H1 (cell line): ENCODE results near the gene USP12. TPM values are rescaled to one million over a fixed set of nuclear protein-coding genes. Genes with fewer than 3 reads are reported as not detected.

Experiments used
- CTCF ChIA-PET: fragments of 300-600 bp; sonication (Branson Sonifier 250); formaldehyde crosslinking; loops from one replicate; lab custom pipeline; 2021; ENCODE audit not compliant: partially characterized antibody; lab: Charles Lee
- POLR2A ChIA-PET: fragments of 300-600 bp; sonication (Branson Sonifier 250); formaldehyde crosslinking; loops from one replicate; lab custom pipeline; 2021; ENCODE audit warnings: inconsistent platforms; ENCODE audit not compliant: partially characterized antibody; lab: Charles Lee
- DNase-seq, 2 experiments: peaks; one replicate each; pipeline versions ENCODE4 v3.0.0 to v3.0.0-alpha.2; 2010 to 2022; ENCODE audit warnings: low spot score in 2 of 2, low read depth in 1 of 2, mixed read lengths in 1 of 2
- FAIRE-seq: peaks from 2 replicates; lab custom pipeline; 2011; peaks lifted over from hg19 to GRCh38; lab: Jason Lieb, UNC
- H2AFZ ChIP-seq: 2 replicates; pipeline ENCODE4 v1.8.1; 2012; ENCODE audit warnings: low read length, inconsistent platforms
- H2AK5ac ChIP-seq: 2 replicates; pipeline ENCODE4 v1.6.1; 2013; ENCODE audit warnings: low read depth, low read length
- H2BK120ac ChIP-seq: replicated peaks from 2 replicates; pipeline ENCODE3; 2013; ENCODE audit warnings: low read depth, low read length, inconsistent platforms
- H2BK12ac ChIP-seq: 2 replicates; pipeline ENCODE4 v1.6.1; 2013; ENCODE audit warnings: low read depth, low read length
- H2BK15ac ChIP-seq: 2 replicates; pipeline ENCODE4 v1.6.1; 2013; ENCODE audit warnings: low read length
- H2BK20ac ChIP-seq: 2 replicates; pipeline ENCODE4 v1.6.1; 2013; ENCODE audit warnings: low read length
- H2BK5ac ChIP-seq: 2 replicates; pipeline ENCODE4 v1.6.1; 2013; ENCODE audit warnings: low read depth, low read length
- H3K14ac ChIP-seq: 2 replicates; pipeline ENCODE4 v1.6.1; 2013; ENCODE audit warnings: inconsistent platforms; ENCODE audit not compliant: insufficient read length
- H3K18ac ChIP-seq: 2 replicates; pipeline ENCODE4 v1.6.1; 2013; ENCODE audit warnings: low read length; ENCODE audit errors: extremely low read depth
- H3K23ac ChIP-seq: 2 replicates; pipeline ENCODE4 v1.6.1; 2013; ENCODE audit warnings: inconsistent platforms; ENCODE audit not compliant: insufficient read length
- H3K23me2 ChIP-seq: 2 replicates; pipeline ENCODE4 v1.6.1; 2013; ENCODE audit warnings: low read depth, low read length
- H3K27ac ChIP-seq: 2 replicates; pipeline ENCODE4 v1.6.1; 2011; ENCODE audit warnings: low read depth, low read length, inconsistent platforms
- H3K27me3 ChIP-seq, 4 experiments: replicated peaks in 1 of 4; 1 replicate in 1 of 4; 2 replicates in 3 of 4; pipeline versions ENCODE4 v1.6.1 to v1.8.1; 2011 to 2013; ENCODE audit warnings: low read length in 3 of 4, mild to moderate bottlenecking in 3 of 4, inconsistent platforms in 2 of 4, mixed read lengths in 2 of 4, moderate library complexity in 1 of 4; ENCODE audit not compliant: control insufficient read depth in 3 of 4, insufficient read depth in 3 of 4; ENCODE audit errors: extremely low read depth in 1 of 4
- H3K36me3 ChIP-seq, 4 experiments: 2 replicates each; pipeline versions ENCODE4 v1.6.1 to v1.8.1; 2011 to 2013; ENCODE audit warnings: mild to moderate bottlenecking in 4 of 4, low read length in 3 of 4, moderate library complexity in 2 of 4, control low read depth in 1 of 4, inconsistent platforms in 1 of 4; ENCODE audit not compliant: insufficient read depth in 4 of 4, control insufficient read depth in 2 of 4
- H3K4ac ChIP-seq: replicated peaks from 2 replicates; pipeline ENCODE3; 2013; ENCODE audit warnings: low read length, low read depth, mixed read lengths, inconsistent platforms; ENCODE audit not compliant: insufficient read length
- H3K4me1 ChIP-seq, 4 experiments: replicated peaks in 1 of 4; 1 replicate in 1 of 4; 2 replicates in 3 of 4; pipeline versions ENCODE4 v1.6.1 to v1.8.1; 2011 to 2013; ENCODE audit warnings: low read length in 3 of 4, inconsistent platforms in 2 of 4, mixed read lengths in 1 of 4; ENCODE audit not compliant: insufficient read depth in 4 of 4, control insufficient read depth in 3 of 4
- H3K4me2 ChIP-seq, 2 experiments: 2 replicates each; pipeline versions ENCODE4 v1.6.1 to v1.8.1; 2011 to 2013; ENCODE audit warnings: low read depth in 2 of 2, low read length in 2 of 2, control low read depth in 1 of 2, inconsistent platforms in 1 of 2, mild to moderate bottlenecking in 1 of 2; ENCODE audit not compliant: insufficient read depth in 1 of 2
- H3K4me3 ChIP-seq, 4 experiments: fragments of 200-600, 300-600 bp in 1 of 4; sonication (generic), shearing (Covaris generic), sonication (Bioruptor Twin) in 1 of 4; 2 replicates each; pipeline versions ENCODE4 v1.5.1 to v1.8.1; 2011 to 2016; ENCODE audit warnings: low read length in 4 of 4, low read depth in 3 of 4, control low read depth in 2 of 4, inconsistent platforms in 2 of 4, mild to moderate bottlenecking in 2 of 4, mixed read lengths in 1 of 4, moderate library complexity in 1 of 4; ENCODE audit not compliant: insufficient read depth in 2 of 4; ENCODE audit errors: extremely low read depth in 1 of 4
- H3K56ac ChIP-seq: replicated peaks from 2 replicates; pipeline ENCODE3; 2013; ENCODE audit warnings: low read depth, mild to moderate bottlenecking, mixed read lengths, low read length, inconsistent platforms; ENCODE audit not compliant: insufficient read length
- H3K79me1 ChIP-seq: 2 replicates; pipeline ENCODE4 v1.6.1; 2013; ENCODE audit warnings: low read depth, low read length, control low read depth
- H3K79me2 ChIP-seq, 2 experiments: 2 replicates each; pipeline versions ENCODE4 v1.6.1 to v1.8.1; 2012 to 2013; ENCODE audit warnings: low read length in 2 of 2, mild to moderate bottlenecking in 2 of 2, inconsistent platforms in 1 of 2; ENCODE audit not compliant: insufficient read depth in 2 of 2, control insufficient read depth in 1 of 2
- H3K9ac ChIP-seq, 4 experiments: replicated peaks in 1 of 4; 1 replicate in 1 of 4; 2 replicates in 3 of 4; pipeline versions ENCODE4 v1.6.1 to v1.8.1; 2011 to 2013; ENCODE audit warnings: low read depth in 3 of 4, low read length in 3 of 4, control low read depth in 2 of 4, mild to moderate bottlenecking in 2 of 4, moderate library complexity in 2 of 4, inconsistent platforms in 1 of 4; ENCODE audit errors: extremely low read depth in 1 of 4
- H3K9me3 ChIP-seq, 2 experiments: 2 replicates each; pipeline versions ENCODE4 v1.6.1 to v1.8.1; 2012 to 2013; ENCODE audit warnings: mild to moderate bottlenecking in 2 of 2, moderate library complexity in 2 of 2, control low read depth in 1 of 2, inconsistent platforms in 1 of 2, low read depth in 1 of 2, low read length in 1 of 2, mixed read lengths in 1 of 2; ENCODE audit not compliant: insufficient read depth in 2 of 2
- H4K20me1 ChIP-seq, 2 experiments: replicated peaks in 1 of 2; 2 replicates each; pipeline versions ENCODE3 to v1.8.1; 2011 to 2013; ENCODE audit warnings: inconsistent platforms in 2 of 2, low read length in 2 of 2, mild to moderate bottlenecking in 1 of 2; ENCODE audit not compliant: insufficient read depth in 2 of 2, control insufficient read depth in 1 of 2
- H4K5ac ChIP-seq: 2 replicates; pipeline ENCODE4 v1.6.1; 2013; ENCODE audit warnings: low read length, low read depth, mixed read lengths, inconsistent platforms; ENCODE audit not compliant: insufficient read length
- H4K8ac ChIP-seq: 2 replicates; pipeline ENCODE4 v1.8.0; 2013; ENCODE audit warnings: mild to moderate bottlenecking, moderate library complexity, low read length, inconsistent platforms; ENCODE audit not compliant: insufficient read depth; ENCODE audit errors: extremely low read depth
- H4K91ac ChIP-seq: replicated peaks from 2 replicates; pipeline ENCODE3; 2013; ENCODE audit warnings: low read length, mixed read lengths, inconsistent platforms; ENCODE audit not compliant: insufficient read length
- KDM1A ChIP-seq: fragments of 200-600, 300-600 bp; sonication (generic); IDR thresholded peaks from 2 replicates; pipeline ENCODE4 v1.7.1; 2016; ENCODE audit warnings: mild to moderate bottlenecking, low read length, borderline replicate concordance
- POU5F1 ChIP-seq: IDR thresholded peaks from 2 replicates; pipeline ENCODE4 v1.6.1; 2011; ENCODE audit warnings: low read depth, mild to moderate bottlenecking, low read length, moderate library complexity
- WGBS, 2 experiments: shearing (Covaris generic) in 1 of 2; methylation state at CpG; one replicate each; pipeline versions ENCODE4 v1.1.6 to v1.1.7; 2013 to 2015; ENCODE audit warnings: low lambda C conversion rate in 2 of 2, mixed read lengths in 2 of 2, inconsistent platforms in 1 of 2, low coverage in 1 of 2, missing lambda C conversion rate in 1 of 2; ENCODE audit not compliant: insufficient replicate concordance in 2 of 2, insufficient coverage in 1 of 2, insufficient read length in 1 of 2; ENCODE audit errors: extremely low coverage in 1 of 2, missing lambda C conversion rate in 1 of 2; 5-methylcytosine and 5-hydroxymethylcytosine counted together
- polyA plus RNA-seq, 7 experiments: library from polyadenylated mRNA; depleted of rRNA in 3 of 7; stranded (reverse) in 5 of 7; unstranded in 2 of 7; fragments of >200 nt in 5 of 7; fragments of 200-250 nt in 2 of 7; gene quantifications; 1 replicate in 5 of 7; 2 replicates in 1 of 7; 4 replicates in 1 of 7; pipeline versions ENCODE4 v1.2.1 to v1.2.3, GENCODE V29; 2011 to 2013; ENCODE audit warnings: missing spikeins in 2 of 7, mixed read lengths in 2 of 7
- total RNA-seq: library from RNA; stranded (reverse); fragmentation: NEBNext Ultra II Directional; extraction: Animal tissue kit (Norgen Biotek cat#: 25700); gene quantifications from 2 replicates; pipeline ENCODE4 v1.2.1, GENCODE V29; 2021

Gene USP12
- total and polyA plus RNA-seq, 2 of the 8 experiments (the other 6 are each of a cell fraction or from before 2014, with no cell fraction given), result 4.0 to 30.0 TPM

GRCh38 chr13:27037171-27037570 lies 134.4 kb downstream of the USP12 start:
- H2BK120ac ChIP-seq, result no peak overlapping the region
- no peak overlapping the region for H4K5ac ChIP-seq
- H2BK20ac ChIP-seq, result no peak overlapping the region
- no peak overlapping the region for H2BK15ac ChIP-seq
- H3K4me3 ChIP-seq, result no peak overlapping the region
- peaks cover 0 to 3% (median 0%) of the 10 kb centered on the region in 4 experiments; a peak in 5 of 7 replicates for H3K27me3 ChIP-seq
- H3K9ac ChIP-seq, result no peak overlapping the region
- H3K4me2 ChIP-seq, result no peak overlapping the region
- no peaks in the 10 kb centered on the region for H3K36me3 ChIP-seq
- H4K91ac ChIP-seq, result no peak overlapping the region
- ChIA-PET CTCF (interaction anchor here (1.5 to 2.9 kb wide), 2 partner anchors 28 to 325 kb away, joined by 5 to 13 read pairs; no protein-coding TSS in a partner anchor), POLR2A (interaction anchor here (1.0 kb wide), 1 partner anchor 26 kb away, joined by 3 read pairs; no protein-coding TSS in a partner anchor)
- TF ChIP-seq POU5F1 (no peak), KDM1A (no peak)
- no peak overlapping the region for H2AK5ac ChIP-seq
- no peaks in the 10 kb centered on the region for H4K20me1 ChIP-seq
- no peak overlapping the region for H3K23ac ChIP-seq
- no peak overlapping the region for H3K4ac ChIP-seq
- DNase-seq (no peak), FAIRE-seq (no peak)
- no peak overlapping the region for H3K18ac ChIP-seq
- no peaks in the 10 kb centered on the region for H3K79me1 ChIP-seq
- H3K23me2 ChIP-seq, result peaks cover 6% of the 10 kb centered on the region; the same call in 1 of the 2 replicates
- peaks cover 3 to 9% (median 5%) of the 10 kb centered on the region in 4 experiments for H3K4me1 ChIP-seq
- H3K79me2 ChIP-seq, result no peaks in the 10 kb centered on the region
- no peak overlapping the region for H2BK12ac ChIP-seq
- no peak overlapping the region for H3K14ac ChIP-seq
- no peak overlapping the region for H4K8ac ChIP-seq
- no peak overlapping the region for H3K56ac ChIP-seq
- no peaks in the 10 kb centered on the region for H3K9me3 ChIP-seq
- no peak overlapping the region for H2BK5ac ChIP-seq
- H2AFZ ChIP-seq, result no peak overlapping the region
- WGBS, 2 experiments, result 89% methylated on average over 4 of the region's 4 CpGs; no CpG with 5 or more reads in 1 of the 2 experiments
- H3K27ac ChIP-seq, result no peak overlapping the region
